WTC11 (cell line): ENCODE results near the gene PIP4K2C. TPM values are rescaled to one million over a fixed set of nuclear protein-coding genes. Genes with fewer than 3 reads are reported as not detected.

Experiments used
- ATAC-seq: fragments of 200-7000 bp; cut with Tn5 transposase; 2 replicates; pipeline ENCODE4 v1.10.0; 2021; ENCODE audit warnings: mild to moderate bottlenecking, moderate library complexity
- CTCF ChIA-PET: fragments of 300-600 bp; sonication (Branson Sonifier 250); formaldehyde crosslinking; loops from one replicate; lab custom pipeline; 2021; ENCODE audit warnings: antibody characterized with exemption; lab: Charles Lee
- POLR2A ChIA-PET: fragments of 350-600 bp; sonication (Branson Sonifier 250); formaldehyde crosslinking; loops from one replicate; lab custom pipeline; 2021; ENCODE audit warnings: antibody characterized with exemption; lab: Charles Lee
- DNase-seq: peaks from one replicate; pipeline ENCODE4 v3.0.0; 2021; ENCODE audit warnings: low spot score
- H3K27ac Mint-ChIP-seq: 2 replicates; pipeline ENCODE4 v1.8.0; 2021; ENCODE audit warnings: mixed read lengths
- H3K27me3 Mint-ChIP-seq: 2 replicates; pipeline ENCODE4 v1.8.0; 2021; ENCODE audit warnings: low read depth, mild to moderate bottlenecking, moderate library complexity, mixed read lengths
- H3K36me3 Mint-ChIP-seq: 2 replicates; pipeline ENCODE4 v1.8.0; 2021; ENCODE audit warnings: mixed read lengths
- H3K4me1 Mint-ChIP-seq: 2 replicates; pipeline ENCODE4 v1.8.0; 2022; ENCODE audit warnings: mixed read lengths
- H3K4me3 Mint-ChIP-seq: 2 replicates; pipeline ENCODE4 v1.8.0; 2021; ENCODE audit warnings: mild to moderate bottlenecking, moderate library complexity, mixed read lengths
- H3K9me3 Mint-ChIP-seq: 2 replicates; pipeline ENCODE4 v1.8.0; 2021; ENCODE audit warnings: mixed read lengths
- AFF4 ChIP-seq: sonication (generic); formaldehyde crosslinking; IDR thresholded peaks from 2 replicates; pipeline ENCODE4 v1.8.1; 2023; ENCODE audit warnings: mild to moderate bottlenecking, missing genetic modification reagents, borderline replicate concordance
- ATF1 ChIP-seq: sonication (generic); formaldehyde crosslinking; IDR thresholded peaks from 2 replicates; pipeline ENCODE4 v1.8.1; 2023; ENCODE audit warnings: mild to moderate bottlenecking, moderate library complexity, missing genetic modification reagents
- CREM ChIP-seq: sonication (generic); formaldehyde crosslinking; IDR thresholded peaks from 2 replicates; pipeline ENCODE4 v1.8.1; 2022; ENCODE audit warnings: mild to moderate bottlenecking, missing genetic modification reagents, moderate library complexity
- E2F5 ChIP-seq: sonication (generic); formaldehyde crosslinking; IDR thresholded peaks from 2 replicates; pipeline ENCODE4 v1.8.1; 2022; ENCODE audit warnings: mild to moderate bottlenecking, moderate library complexity, missing genetic modification reagents
- FOXJ3 ChIP-seq: sonication (generic); formaldehyde crosslinking; IDR thresholded peaks from 2 replicates; pipeline ENCODE4 v1.9.0; 2021; ENCODE audit warnings: missing genetic modification reagents, mild to moderate bottlenecking, borderline replicate concordance
- FOXP4 ChIP-seq: sonication (generic); formaldehyde crosslinking; IDR thresholded peaks from 2 replicates; pipeline ENCODE4 v1.8.0; 2022; ENCODE audit warnings: mild to moderate bottlenecking, missing genetic modification reagents
- GRHL2 ChIP-seq: fragments of 250-450 bp; sonication (Bioruptor Pico); IDR thresholded peaks from 2 replicates; pipeline ENCODE4 v1.8.0; 2022; ENCODE audit warnings: mild to moderate bottlenecking, moderate library complexity; ENCODE audit not compliant: insufficient replicate concordance, severe bottlenecking
- MXD4 ChIP-seq: fragments of 250-450 bp; sonication (Bioruptor Pico); IDR thresholded peaks from 2 replicates; pipeline ENCODE4 v1.8.0; 2021; ENCODE audit warnings: mild to moderate bottlenecking, moderate library complexity, borderline replicate concordance
- NFE2L1 ChIP-seq: sonication (generic); formaldehyde crosslinking; IDR thresholded peaks from 2 replicates; pipeline ENCODE4 v1.8.1; 2023; ENCODE audit warnings: missing genetic modification reagents
- NR1H2 ChIP-seq: sonication (generic); formaldehyde crosslinking; IDR thresholded peaks from 2 replicates; pipeline ENCODE4 v1.9.0; 2021; ENCODE audit warnings: mild to moderate bottlenecking, moderate library complexity, missing genetic modification reagents
- NR3C1 ChIP-seq: sonication (generic); formaldehyde crosslinking; conservative IDR thresholded peaks from 2 replicates; pipeline ENCODE4 v1.8.1; 2023; ENCODE audit warnings: low read depth, mild to moderate bottlenecking, missing genetic modification reagents
- PRRX2 ChIP-seq: fragments of 250-450 bp; sonication (Bioruptor Pico); IDR thresholded peaks from 2 replicates; pipeline ENCODE4 v1.8.0; 2021; ENCODE audit warnings: mild to moderate bottlenecking
- RELA ChIP-seq: sonication (generic); formaldehyde crosslinking; IDR thresholded peaks from 2 replicates; pipeline ENCODE4 v1.8.1; 2022; ENCODE audit warnings: missing genetic modification reagents, mild to moderate bottlenecking, borderline replicate concordance
- SP1 ChIP-seq: sonication (generic); formaldehyde crosslinking; conservative IDR thresholded peaks from 2 replicates; pipeline ENCODE4 v1.8.1; 2022; ENCODE audit warnings: missing genetic modification reagents
- TP53 ChIP-seq: sonication (generic); formaldehyde crosslinking; IDR thresholded peaks from 2 replicates; pipeline ENCODE4 v1.8.1; 2023; ENCODE audit warnings: mild to moderate bottlenecking, missing genetic modification reagents
- USF2 ChIP-seq: sonication (generic); formaldehyde crosslinking; IDR thresholded peaks from 2 replicates; pipeline ENCODE4 v1.8.1; 2023; ENCODE audit warnings: mild to moderate bottlenecking, missing genetic modification reagents, moderate library complexity
- total RNA-seq: library from RNA; stranded (reverse); gene quantifications from 3 replicates; pipeline ENCODE4 v1.2.3, GENCODE V29; 2021
- TF ChIP-seq, protein P1 (sequence below): sonication (generic); formaldehyde crosslinking; IDR thresholded peaks from 2 replicates; pipeline ENCODE4 v1.8.1; 2022; ENCODE audit warnings: low read depth, missing genetic modification reagents, borderline replicate concordance
- TF ChIP-seq, protein P2 (sequence below): sonication (generic); formaldehyde crosslinking; IDR thresholded peaks from 2 replicates; pipeline ENCODE4 v1.8.1; 2023; ENCODE audit warnings: mild to moderate bottlenecking, missing genetic modification reagents
- TF ChIP-seq, protein P3 (sequence below): sonication (generic); formaldehyde crosslinking; IDR thresholded peaks from 2 replicates; pipeline ENCODE4 v1.8.1; 2023; ENCODE audit warnings: mild to moderate bottlenecking, missing genetic modification reagents
- TF ChIP-seq, protein P4 (sequence below): sonication (generic); formaldehyde crosslinking; IDR thresholded peaks from 2 replicates; pipeline ENCODE4 v1.8.1; 2022; ENCODE audit warnings: mild to moderate bottlenecking, missing genetic modification reagents, moderate library complexity, borderline replicate concordance

The PIP4K2C gene
- total RNA-seq, 1 experiment from 2014 or later = 25.4 TPM

GRCh38 chr12:57629897-57630471 lies 39.0 kb downstream of the PIP4K2C start:
- Mint-ChIP-seq H3K36me3 (no peaks in the 10 kb centered on the region), H3K4me3 (no peak overlapping the region), H3K4me1 (peaks cover 21% of the 10 kb centered on the region), H3K27me3 (peaks cover 97% of the 10 kb centered on the region), H3K27ac (no peak overlapping the region), H3K9me3 (no peaks in the 10 kb centered on the region)
- ChIA-PET POLR2A (no interaction called here), CTCF (interaction anchor here (1.3 to 2.7 kb wide), 3 partner anchors 9 to 64 kb away, joined by 3 to 10 read pairs (median 10); partner anchors contain the start of gene OS9)
- DNase-seq (no peak), ATAC-seq (no peak)
- TF ChIP-seq SP1 (no peak), CREM (CRISPR knock-in tag) (no peak), RELA (CRISPR knock-in tag) (no peak), FOXJ3 (CRISPR knock-in tag) (no peak), NR3C1 (CRISPR knock-in tag) (no peak), GRHL2 (CRISPR knock-in tag) (no peak), AFF4 (CRISPR knock-in tag) (no peak), NFE2L1 (CRISPR knock-in tag) (no peak), TP53 (CRISPR knock-in tag) (no peak), NR1H2 (CRISPR knock-in tag) (no peak), MXD4 (no peak), PRRX2 (CRISPR knock-in tag) (no peak)
- TF ChIP-seq, protein P1, sequence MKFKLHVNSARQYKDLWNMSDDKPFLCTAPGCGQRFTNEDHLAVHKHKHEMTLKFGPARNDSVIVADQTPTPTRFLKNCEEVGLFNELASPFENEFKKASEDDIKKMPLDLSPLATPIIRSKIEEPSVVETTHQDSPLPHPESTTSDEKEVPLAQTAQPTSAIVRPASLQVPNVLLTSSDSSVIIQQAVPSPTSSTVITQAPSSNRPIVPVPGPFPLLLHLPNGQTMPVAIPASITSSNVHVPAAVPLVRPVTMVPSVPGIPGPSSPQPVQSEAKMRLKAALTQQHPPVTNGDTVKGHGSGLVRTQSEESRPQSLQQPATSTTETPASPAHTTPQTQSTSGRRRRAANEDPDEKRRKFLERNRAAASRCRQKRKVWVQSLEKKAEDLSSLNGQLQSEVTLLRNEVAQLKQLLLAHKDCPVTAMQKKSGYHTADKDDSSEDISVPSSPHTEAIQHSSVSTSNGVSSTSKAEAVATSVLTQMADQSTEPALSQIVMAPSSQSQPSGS (CRISPR knock-in tag) = no peak
- TF ChIP-seq, protein P2, sequence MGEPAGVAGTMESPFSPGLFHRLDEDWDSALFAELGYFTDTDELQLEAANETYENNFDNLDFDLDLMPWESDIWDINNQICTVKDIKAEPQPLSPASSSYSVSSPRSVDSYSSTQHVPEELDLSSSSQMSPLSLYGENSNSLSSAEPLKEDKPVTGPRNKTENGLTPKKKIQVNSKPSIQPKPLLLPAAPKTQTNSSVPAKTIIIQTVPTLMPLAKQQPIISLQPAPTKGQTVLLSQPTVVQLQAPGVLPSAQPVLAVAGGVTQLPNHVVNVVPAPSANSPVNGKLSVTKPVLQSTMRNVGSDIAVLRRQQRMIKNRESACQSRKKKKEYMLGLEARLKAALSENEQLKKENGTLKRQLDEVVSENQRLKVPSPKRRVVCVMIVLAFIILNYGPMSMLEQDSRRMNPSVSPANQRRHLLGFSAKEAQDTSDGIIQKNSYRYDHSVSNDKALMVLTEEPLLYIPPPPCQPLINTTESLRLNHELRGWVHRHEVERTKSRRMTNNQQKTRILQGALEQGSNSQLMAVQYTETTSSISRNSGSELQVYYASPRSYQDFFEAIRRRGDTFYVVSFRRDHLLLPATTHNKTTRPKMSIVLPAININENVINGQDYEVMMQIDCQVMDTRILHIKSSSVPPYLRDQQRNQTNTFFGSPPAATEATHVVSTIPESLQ (CRISPR knock-in tag) = no peak
- TF ChIP-seq, protein P3, sequence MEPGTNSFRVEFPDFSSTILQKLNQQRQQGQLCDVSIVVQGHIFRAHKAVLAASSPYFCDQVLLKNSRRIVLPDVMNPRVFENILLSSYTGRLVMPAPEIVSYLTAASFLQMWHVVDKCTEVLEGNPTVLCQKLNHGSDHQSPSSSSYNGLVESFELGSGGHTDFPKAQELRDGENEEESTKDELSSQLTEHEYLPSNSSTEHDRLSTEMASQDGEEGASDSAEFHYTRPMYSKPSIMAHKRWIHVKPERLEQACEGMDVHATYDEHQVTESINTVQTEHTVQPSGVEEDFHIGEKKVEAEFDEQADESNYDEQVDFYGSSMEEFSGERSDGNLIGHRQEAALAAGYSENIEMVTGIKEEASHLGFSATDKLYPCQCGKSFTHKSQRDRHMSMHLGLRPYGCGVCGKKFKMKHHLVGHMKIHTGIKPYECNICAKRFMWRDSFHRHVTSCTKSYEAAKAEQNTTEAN (CRISPR knock-in tag) = no peak

GRCh38 chr12:57630891-57631433 lies 40.0 kb downstream of the PIP4K2C start:
- Mint-ChIP-seq H3K9me3 (no peaks in the 10 kb centered on the region), H3K4me1 (peaks cover 21% of the 10 kb centered on the region)
- no peak for TF ChIP-seq FOXP4 (CRISPR knock-in tag)
- TF ChIP-seq USF2 (CRISPR knock-in tag) = no peak
- no peak for TF ChIP-seq E2F5 (CRISPR knock-in tag)
- no peak for TF ChIP-seq NR3C1 (CRISPR knock-in tag)
- TF ChIP-seq ATF1 (CRISPR knock-in tag) = no peak
- TF ChIP-seq TP53 (CRISPR knock-in tag) = no peak
- TF ChIP-seq, protein P4, sequence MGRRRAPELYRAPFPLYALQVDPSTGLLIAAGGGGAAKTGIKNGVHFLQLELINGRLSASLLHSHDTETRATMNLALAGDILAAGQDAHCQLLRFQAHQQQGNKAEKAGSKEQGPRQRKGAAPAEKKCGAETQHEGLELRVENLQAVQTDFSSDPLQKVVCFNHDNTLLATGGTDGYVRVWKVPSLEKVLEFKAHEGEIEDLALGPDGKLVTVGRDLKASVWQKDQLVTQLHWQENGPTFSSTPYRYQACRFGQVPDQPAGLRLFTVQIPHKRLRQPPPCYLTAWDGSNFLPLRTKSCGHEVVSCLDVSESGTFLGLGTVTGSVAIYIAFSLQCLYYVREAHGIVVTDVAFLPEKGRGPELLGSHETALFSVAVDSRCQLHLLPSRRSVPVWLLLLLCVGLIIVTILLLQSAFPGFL = no peak

More at GRCh38 chr12:57630891-57631433, 40.0 kb downstream of the PIP4K2C start:
- no peak for ATAC-seq
- ChIA-PET POLR2A (no interaction called here), CTCF (interaction anchor here (1.0 to 3.2 kb wide), 8 partner anchors 10 to 126 kb away, joined by 3 to 23 read pairs (median 4); partner anchors contain the start of gene OS9)
- Mint-ChIP-seq H3K4me3 (peak overlapping the region; percentile 74; the same call in 1 of the 2 replicates), H3K27ac (no peak overlapping the region), H3K27me3 (peaks cover 94% of the 10 kb centered on the region), H3K36me3 (no peaks in the 10 kb centered on the region)
- DNase-seq = no peak
